ENCODE data around the gene NUDT3. TPM values are rescaled to one million over a fixed set of nuclear protein-coding genes. Genes with fewer than 3 reads are reported as not detected.
A peak's percentile ranks its signal among the peaks of the same experiment; 100 is the strongest.

The NUDT3 gene
- total RNA-seq, 1 donor from 2014 or later: 16.7 TPM

- no peak for TF ChIP-seq EZH2 (IDR thresholded peaks at IDR 0.05; ENCODE audit: insufficient read depth, low read length)
- TF ChIP-seq, protein P1, sequence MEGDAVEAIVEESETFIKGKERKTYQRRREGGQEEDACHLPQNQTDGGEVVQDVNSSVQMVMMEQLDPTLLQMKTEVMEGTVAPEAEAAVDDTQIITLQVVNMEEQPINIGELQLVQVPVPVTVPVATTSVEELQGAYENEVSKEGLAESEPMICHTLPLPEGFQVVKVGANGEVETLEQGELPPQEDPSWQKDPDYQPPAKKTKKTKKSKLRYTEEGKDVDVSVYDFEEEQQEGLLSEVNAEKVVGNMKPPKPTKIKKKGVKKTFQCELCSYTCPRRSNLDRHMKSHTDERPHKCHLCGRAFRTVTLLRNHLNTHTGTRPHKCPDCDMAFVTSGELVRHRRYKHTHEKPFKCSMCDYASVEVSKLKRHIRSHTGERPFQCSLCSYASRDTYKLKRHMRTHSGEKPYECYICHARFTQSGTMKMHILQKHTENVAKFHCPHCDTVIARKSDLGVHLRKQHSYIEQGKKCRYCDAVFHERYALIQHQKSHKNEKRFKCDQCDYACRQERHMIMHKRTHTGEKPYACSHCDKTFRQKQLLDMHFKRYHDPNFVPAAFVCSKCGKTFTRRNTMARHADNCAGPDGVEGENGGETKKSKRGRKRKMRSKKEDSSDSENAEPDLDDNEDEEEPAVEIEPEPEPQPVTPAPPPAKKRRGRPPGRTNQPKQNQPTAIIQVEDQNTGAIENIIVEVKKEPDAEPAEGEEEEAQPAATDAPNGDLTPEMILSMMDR (IDR thresholded peaks at IDR 0.05; ENCODE audit: insufficient read depth, low read depth, low read length): no peak
- DNase-seq (ENCODE audit: low read depth) (peak; percentile 23), FAIRE-seq (no peak)
- Histone ChIP-seq H2AFZ (ENCODE audit: low read depth, low read length) (no peak overlapping the region), H3K27ac (ENCODE audit: low read depth, low read length) (no peak overlapping the region), H3K9ac (ENCODE audit: low read length) (no peak overlapping the region), H4K20me1 (ENCODE audit: insufficient read depth, low read length) (peaks cover 71% of the 10 kb centered on the region), H3K4me2 (ENCODE audit: low read length) (no peak overlapping the region), H3K4me1 (ENCODE audit: insufficient read depth, low read length) (no peaks in the 10 kb centered on the region), H3K9me3 (ENCODE audit: insufficient read depth, low read depth, low read length) (no peaks in the 10 kb centered on the region), H3K27me3 (ENCODE audit: insufficient read depth, low read length) (no peaks in the 10 kb centered on the region), H3K79me2 (ENCODE audit: insufficient read depth, low read length) (peaks cover 82% of the 10 kb centered on the region), H3K36me3 (ENCODE audit: insufficient read depth, low read length) (no peaks in the 10 kb centered on the region), H3K4me3 (ENCODE audit: insufficient read depth, low read depth, low read length) (no peak overlapping the region)
- no peaks in the 10 kb centered on the region for H3K36me3 Mint-ChIP-seq (ENCODE audit: low read depth, unreplicated experiment)
- H3K4me3 Mint-ChIP-seq (ENCODE audit: unreplicated experiment): no peak overlapping the region
- no peak overlapping the region for H3K27ac Mint-ChIP-seq (ENCODE audit: unreplicated experiment)
- no peaks in the 10 kb centered on the region for H3K9me3 Mint-ChIP-seq (ENCODE audit: unreplicated experiment)
- H3K27me3 Mint-ChIP-seq (ENCODE audit: low read depth, unreplicated experiment): no peaks in the 10 kb centered on the region
- peaks cover 5% of the 10 kb centered on the region for H3K4me1 Mint-ChIP-seq (ENCODE audit: low read depth, unreplicated experiment)
Measured at GRCh38 chr6:34352305-34352937, 40.0 kb downstream of the NUDT3 start.

DNA sequence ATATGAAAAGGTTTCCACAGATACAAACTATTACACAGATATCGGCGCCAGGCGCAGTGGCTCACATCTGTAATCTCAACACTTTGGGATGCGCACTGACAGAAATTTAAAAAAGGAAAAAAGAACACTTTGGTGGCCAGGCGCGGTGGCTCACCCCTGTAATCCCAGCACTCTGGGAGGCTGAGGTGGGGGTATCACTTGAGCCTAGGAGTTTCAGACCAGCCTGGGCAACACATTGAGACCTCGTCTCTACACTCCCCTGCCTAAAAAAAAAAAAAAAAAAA is 41.6 kb downstream of the NUDT3 start:
- peaks cover 75% of the 10 kb centered on the region for H4K20me1 ChIP-seq (ENCODE audit: insufficient read depth, low read length)
- H3K27me3 Mint-ChIP-seq (ENCODE audit: low read depth, unreplicated experiment): no peaks in the 10 kb centered on the region

More for the DNA sequence above, 41.6 kb downstream of the NUDT3 start:
- no peaks in the 10 kb centered on the region for H3K9me3 Mint-ChIP-seq (ENCODE audit: unreplicated experiment)
- H3K36me3 Mint-ChIP-seq (ENCODE audit: low read depth, unreplicated experiment): no peaks in the 10 kb centered on the region
- H3K4me1 ChIP-seq (ENCODE audit: insufficient read depth, low read length): no peaks in the 10 kb centered on the region
- no peak overlapping the region for H3K4me3 Mint-ChIP-seq (ENCODE audit: unreplicated experiment)
- TF ChIP-seq, protein P1 (IDR thresholded peaks at IDR 0.05; ENCODE audit: insufficient read depth, low read depth, low read length): no peak
- no peak overlapping the region for H3K4me2 ChIP-seq (ENCODE audit: low read length)
- H3K27ac Mint-ChIP-seq (ENCODE audit: unreplicated experiment): no peak overlapping the region
- peaks cover 85% of the 10 kb centered on the region for H3K79me2 ChIP-seq (ENCODE audit: insufficient read depth, low read length)
- no peak for FAIRE-seq
- no peak overlapping the region for H3K9ac ChIP-seq (ENCODE audit: low read length)
- no peaks in the 10 kb centered on the region for H3K27me3 ChIP-seq (ENCODE audit: insufficient read depth, low read length)
- DNase-seq (ENCODE audit: low read depth): no peak
- no peak overlapping the region for H2AFZ ChIP-seq (ENCODE audit: low read depth, low read length)
- H3K4me3 ChIP-seq (ENCODE audit: insufficient read depth, low read depth, low read length): no peak overlapping the region
- H3K27ac ChIP-seq (ENCODE audit: low read depth, low read length): no peak overlapping the region
- H3K4me1 Mint-ChIP-seq (ENCODE audit: low read depth, unreplicated experiment): peaks cover 5% of the 10 kb centered on the region
- no peaks in the 10 kb centered on the region for H3K36me3 ChIP-seq (ENCODE audit: insufficient read depth, low read length)
- H3K9me3 ChIP-seq (ENCODE audit: insufficient read depth, low read depth, low read length): no peaks in the 10 kb centered on the region

All from astrocyte (in vitro differentiated cells and primary cell).